ENCODE results near the gene OPTN. TPM values are rescaled to one million over a fixed set of nuclear protein-coding genes. Genes with fewer than 3 reads are reported as not detected.
"Not testable (repeated sequence)": the region's sequence is repeated elsewhere in the genome, so short reads cannot be mapped to it uniquely, and the experiment has no call there.

OPTN gene
- total RNA-seq (10 to 100 TPM; 41.2 to 45.6 TPM), polyA plus RNA-seq (10 to 100 TPM; 23.0 to 34.3 TPM)
- long read RNA-seq, donor 1, transcript OPTN-205 (14 exons, 3,321 nt): major isoform, 8 of 9 reads
- long read RNA-seq, donor 1, partial matches to known transcripts: 0 of 9 reads
- long read RNA-seq, donor 1, other reads (novel, unspliced or antisense): 0 of 9 reads
- long read RNA-seq, donor 2, partial matches to known transcripts: 0 of 1 reads
- long read RNA-seq, donor 2, other reads (novel, unspliced or antisense): 0 of 1 reads
- long read RNA-seq, donor 3, transcript OPTN-205 (14 exons, 3,321 nt): major isoform, 5 of 5 reads
- long read RNA-seq, donor 3, partial matches to known transcripts: 0 of 5 reads
- long read RNA-seq, donor 3, other reads (novel, unspliced or antisense): 0 of 5 reads
- long read RNA-seq, donor 4, partial matches to known transcripts: 0 of 2 reads
- long read RNA-seq, donor 4, other reads (novel, unspliced or antisense): 0 of 2 reads
- long read RNA-seq, donor 5, partial matches to known transcripts: 0 of 2 reads
- long read RNA-seq, donor 5, other reads (novel, unspliced or antisense): 0 of 2 reads

DNA sequence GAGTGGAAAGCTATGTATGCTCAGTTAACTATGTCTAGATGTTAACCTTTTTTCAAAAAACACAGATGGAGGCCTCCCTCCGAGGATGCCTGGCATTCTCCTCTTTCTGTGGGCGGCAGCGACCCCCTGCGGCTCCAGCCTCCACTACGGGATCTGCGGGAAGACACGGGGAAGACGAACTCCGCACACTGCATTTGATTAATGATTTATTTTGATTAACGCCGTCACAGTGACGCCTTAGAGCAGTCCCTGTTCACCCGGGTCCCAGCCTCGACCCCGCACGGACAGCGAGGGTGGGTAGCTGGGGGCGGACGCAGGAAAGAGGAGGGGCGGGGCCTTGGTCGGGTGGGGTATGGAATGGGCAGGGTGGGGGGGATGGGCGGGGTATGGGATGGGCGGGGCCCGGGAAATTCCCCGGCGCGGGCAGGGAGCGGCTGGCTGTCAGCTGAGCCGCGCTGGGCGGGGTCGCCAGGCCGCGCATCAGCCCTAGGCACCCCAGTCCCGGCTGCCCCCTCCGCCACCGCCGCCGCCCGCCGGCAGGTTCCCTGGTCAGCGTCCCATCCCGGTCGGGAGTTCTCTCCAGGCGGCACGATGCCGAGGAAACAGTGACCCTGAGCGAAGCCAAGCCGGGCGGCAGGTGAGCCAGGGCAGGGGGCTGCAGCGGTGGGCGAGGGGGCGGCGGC is at the start of gene OPTN:
TSS of gene OPTN (plus strand) at position 498 of the 683 bp plus-strand sequence. CDS start 8,960 bp downstream, outside the sequence.
- Histone ChIP-seq H3K9ac (ENCODE audit: insufficient read depth in 1 of 2, low read length in 2 of 2) (peak within 1 kb of the TSS; percentile 61 to 85), H3K4me3 (peak within 1 kb of the TSS; percentile 91), H3K27me3 (ENCODE audit: control insufficient read depth in 3 of 3, insufficient read depth in 3 of 3, low read length in 2 of 3) (peaks cover 0 to 9% (median 0%) of the 10 kb centered on the region in 3 donors), H3K9me3 (ENCODE audit: control insufficient read depth in 4 of 4, insufficient read depth in 3 of 4, low read length in 3 of 4) (no peaks in the 10 kb centered on the region), H3K36me3 (ENCODE audit: control insufficient read depth in 4 of 4, insufficient read depth in 4 of 4, low read length in 4 of 4) (no peaks in the 10 kb centered on the region), H3K4me1 (ENCODE audit: control insufficient read depth in 5 of 5, insufficient read depth in 5 of 5, low read length in 5 of 5) (peaks cover 0 to 10% (median 2%) of the 10 kb centered on the region in 5 donors), H3K27ac (ENCODE audit: low read depth in 1 of 2, low read length in 1 of 2) (peak within 1 kb of the TSS; percentile 91 to 96)
- DNase-seq (peak; percentile 87), ATAC-seq (ENCODE audit: insufficient read depth, low FRiP score) (peak; percentile 91)
- WGBS, 2 donors: 0 to 1% methylated on average over 42 to 54 of the region's 54 CpGs
- TF ChIP-seq, protein P1, sequence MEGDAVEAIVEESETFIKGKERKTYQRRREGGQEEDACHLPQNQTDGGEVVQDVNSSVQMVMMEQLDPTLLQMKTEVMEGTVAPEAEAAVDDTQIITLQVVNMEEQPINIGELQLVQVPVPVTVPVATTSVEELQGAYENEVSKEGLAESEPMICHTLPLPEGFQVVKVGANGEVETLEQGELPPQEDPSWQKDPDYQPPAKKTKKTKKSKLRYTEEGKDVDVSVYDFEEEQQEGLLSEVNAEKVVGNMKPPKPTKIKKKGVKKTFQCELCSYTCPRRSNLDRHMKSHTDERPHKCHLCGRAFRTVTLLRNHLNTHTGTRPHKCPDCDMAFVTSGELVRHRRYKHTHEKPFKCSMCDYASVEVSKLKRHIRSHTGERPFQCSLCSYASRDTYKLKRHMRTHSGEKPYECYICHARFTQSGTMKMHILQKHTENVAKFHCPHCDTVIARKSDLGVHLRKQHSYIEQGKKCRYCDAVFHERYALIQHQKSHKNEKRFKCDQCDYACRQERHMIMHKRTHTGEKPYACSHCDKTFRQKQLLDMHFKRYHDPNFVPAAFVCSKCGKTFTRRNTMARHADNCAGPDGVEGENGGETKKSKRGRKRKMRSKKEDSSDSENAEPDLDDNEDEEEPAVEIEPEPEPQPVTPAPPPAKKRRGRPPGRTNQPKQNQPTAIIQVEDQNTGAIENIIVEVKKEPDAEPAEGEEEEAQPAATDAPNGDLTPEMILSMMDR (IDR thresholded peaks at IDR 0.05; ENCODE audit: control extremely low read depth, extremely low read depth): peak; percentile 49

DNA sequence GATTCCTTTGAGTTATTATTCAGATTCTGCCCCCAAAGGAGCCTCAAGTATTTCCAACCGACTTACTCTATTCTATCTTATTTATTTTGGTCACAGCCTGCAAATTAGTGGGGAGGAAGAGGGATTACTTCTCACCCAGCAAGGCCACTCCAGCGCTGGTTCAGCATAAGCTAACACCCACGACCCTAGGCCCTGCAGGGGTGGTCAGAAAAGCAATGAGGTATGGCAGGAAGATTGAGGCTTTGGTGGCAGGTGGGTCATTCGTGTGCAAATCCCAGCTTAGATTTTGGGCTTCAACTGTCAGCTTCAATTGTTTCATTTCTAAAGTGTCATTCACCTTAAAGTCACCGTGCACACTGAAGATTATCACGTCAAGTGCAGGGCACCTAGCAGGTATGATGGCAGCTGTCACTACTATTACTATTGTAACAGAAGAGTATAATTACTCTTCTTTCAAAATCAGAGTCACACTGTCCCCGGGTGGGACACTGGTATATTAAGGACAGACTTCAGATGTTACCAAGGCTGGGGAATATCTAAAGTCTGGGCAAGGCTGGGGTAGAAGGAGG is 48.8 kb upstream of the OPTN start:
- Histone ChIP-seq H3K4me3 (no peak overlapping the region), H3K27ac (ENCODE audit: low read depth in 1 of 2, low read length in 1 of 2) (no peak overlapping the region), H3K9me3 (ENCODE audit: control insufficient read depth in 4 of 4, insufficient read depth in 3 of 4, low read length in 3 of 4) (peaks cover 0 to 2% (median 0%) of the 10 kb centered on the region in 4 donors), H3K36me3 (ENCODE audit: control insufficient read depth in 4 of 4, insufficient read depth in 4 of 4, low read length in 4 of 4) (no peaks in the 10 kb centered on the region), H3K27me3 (ENCODE audit: control insufficient read depth in 3 of 3, insufficient read depth in 3 of 3, low read length in 2 of 3) (peaks cover 0 to 29% (median 0%) of the 10 kb centered on the region in 3 donors), H3K9ac (ENCODE audit: insufficient read depth in 1 of 2, low read length in 2 of 2) (no peak overlapping the region), H3K4me1 (ENCODE audit: control insufficient read depth in 5 of 5, insufficient read depth in 5 of 5, low read length in 5 of 5) (no peaks in the 10 kb centered on the region)
- ATAC-seq (ENCODE audit: insufficient read depth, low FRiP score) (no peak), DNase-seq (no peak)
- 57 to 72% methylated on average over 7 of the region's 7 CpGs for WGBS, 2 donors
- TF ChIP-seq, protein P1 (IDR thresholded peaks at IDR 0.05; ENCODE audit: control extremely low read depth, extremely low read depth): no peak

DNA sequence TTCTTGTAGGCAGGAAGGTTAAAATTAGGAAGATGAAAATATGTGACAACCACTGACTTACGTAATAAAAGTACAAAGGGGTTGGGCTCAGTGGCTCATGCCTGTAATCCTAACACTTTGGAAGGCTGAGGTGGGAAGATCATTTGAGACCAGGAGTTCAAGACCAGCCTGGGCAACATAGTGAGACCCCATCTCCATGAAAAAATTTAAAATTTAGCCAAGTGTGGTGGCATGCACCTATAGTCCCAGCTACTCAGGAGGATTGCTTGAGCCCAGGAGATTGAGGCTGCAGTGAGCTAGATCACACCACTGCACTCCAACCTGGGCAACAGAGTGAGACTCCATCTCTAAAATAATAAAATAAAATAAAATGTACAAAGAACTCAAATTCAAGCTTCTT is 46.8 kb upstream of the OPTN start:
- H3K9me3 ChIP-seq (ENCODE audit: control insufficient read depth in 4 of 4, insufficient read depth in 3 of 4, low read length in 3 of 4); DNase-seq; H3K4me3 ChIP-seq; ATAC-seq (ENCODE audit: insufficient read depth, low FRiP score); H3K9ac ChIP-seq (ENCODE audit: insufficient read depth in 1 of 2, low read length in 2 of 2); H3K27ac ChIP-seq (ENCODE audit: low read depth in 1 of 2, low read length in 1 of 2); H3K4me1 ChIP-seq (ENCODE audit: control insufficient read depth in 5 of 5, insufficient read depth in 5 of 5, low read length in 5 of 5); H3K36me3 ChIP-seq (ENCODE audit: control insufficient read depth in 4 of 4, insufficient read depth in 4 of 4, low read length in 4 of 4): not testable (repeated sequence)
- H3K27me3 ChIP-seq (ENCODE audit: control insufficient read depth in 3 of 3, insufficient read depth in 3 of 3, low read length in 2 of 3): peaks cover 0 to 24% (median 0%) of the 10 kb centered on the region in 3 donors
- 32 to 48% methylated on average over 1 of the region's 1 CpG for WGBS, 2 donors

Data from lung (tissue), 16 donors.